Lower leg skin (tissue), 3 donors: ENCODE measurements around the gene NFYA.

ENCODE experiments used
- POLR2A ChIP-seq, 2 donors: fragments of 450-650 bp; IDR thresholded peaks; one replicate each; pipeline ENCODE4 v1.6.1; 2016 to 2017; ENCODE audit warnings: antibody characterized with exemption in 2 of 2, mild to moderate bottlenecking in 1 of 2, moderate library complexity in 1 of 2
- TF ChIP-seq, protein P1 (sequence below), 3 donors: fragments of 450-650 bp; IDR thresholded peaks; one replicate each; pipeline ENCODE4 v1.5.1; 2016; ENCODE audit warnings: antibody characterized with exemption in 3 of 3, mild to moderate bottlenecking in 3 of 3, moderate library complexity in 2 of 3

DNA sequence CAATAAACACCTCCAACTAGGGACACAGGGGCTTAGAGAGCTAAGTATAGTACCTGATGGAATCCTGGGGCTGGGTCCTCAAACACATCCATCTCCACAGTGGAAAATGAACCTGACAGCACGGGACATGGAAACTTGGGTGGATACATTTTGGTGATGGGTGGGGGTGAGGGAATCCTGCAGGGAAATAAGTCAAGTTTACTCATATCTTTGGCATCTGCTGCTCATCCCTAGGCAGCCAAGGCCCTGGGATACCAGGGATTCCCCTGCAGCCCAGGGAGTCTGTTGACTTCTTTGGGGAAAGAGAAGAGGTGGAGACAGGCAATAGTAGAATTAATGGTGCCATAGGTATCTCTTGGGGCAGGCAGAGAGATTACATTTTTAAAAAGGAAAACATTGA, 13.2 kb upstream of the NFYA start:
- TF ChIP-seq, protein P1, sequence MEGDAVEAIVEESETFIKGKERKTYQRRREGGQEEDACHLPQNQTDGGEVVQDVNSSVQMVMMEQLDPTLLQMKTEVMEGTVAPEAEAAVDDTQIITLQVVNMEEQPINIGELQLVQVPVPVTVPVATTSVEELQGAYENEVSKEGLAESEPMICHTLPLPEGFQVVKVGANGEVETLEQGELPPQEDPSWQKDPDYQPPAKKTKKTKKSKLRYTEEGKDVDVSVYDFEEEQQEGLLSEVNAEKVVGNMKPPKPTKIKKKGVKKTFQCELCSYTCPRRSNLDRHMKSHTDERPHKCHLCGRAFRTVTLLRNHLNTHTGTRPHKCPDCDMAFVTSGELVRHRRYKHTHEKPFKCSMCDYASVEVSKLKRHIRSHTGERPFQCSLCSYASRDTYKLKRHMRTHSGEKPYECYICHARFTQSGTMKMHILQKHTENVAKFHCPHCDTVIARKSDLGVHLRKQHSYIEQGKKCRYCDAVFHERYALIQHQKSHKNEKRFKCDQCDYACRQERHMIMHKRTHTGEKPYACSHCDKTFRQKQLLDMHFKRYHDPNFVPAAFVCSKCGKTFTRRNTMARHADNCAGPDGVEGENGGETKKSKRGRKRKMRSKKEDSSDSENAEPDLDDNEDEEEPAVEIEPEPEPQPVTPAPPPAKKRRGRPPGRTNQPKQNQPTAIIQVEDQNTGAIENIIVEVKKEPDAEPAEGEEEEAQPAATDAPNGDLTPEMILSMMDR (IDR thresholded peaks at IDR 0.05), result no peak
- TF ChIP-seq POLR2A (IDR thresholded peaks at IDR 0.05), result no peak
